HG03108 (cell line): ENCODE data around the gene TTLL9.

Experiments
- ATAC-seq: cut with Tn5 transposase; IDR thresholded peaks from one replicate; pipeline ENCODE4 v1.9.1; 2021; ENCODE audit warnings: moderate library complexity; ENCODE audit not compliant: unreplicated experiment

Gene TTLL9

DNA sequence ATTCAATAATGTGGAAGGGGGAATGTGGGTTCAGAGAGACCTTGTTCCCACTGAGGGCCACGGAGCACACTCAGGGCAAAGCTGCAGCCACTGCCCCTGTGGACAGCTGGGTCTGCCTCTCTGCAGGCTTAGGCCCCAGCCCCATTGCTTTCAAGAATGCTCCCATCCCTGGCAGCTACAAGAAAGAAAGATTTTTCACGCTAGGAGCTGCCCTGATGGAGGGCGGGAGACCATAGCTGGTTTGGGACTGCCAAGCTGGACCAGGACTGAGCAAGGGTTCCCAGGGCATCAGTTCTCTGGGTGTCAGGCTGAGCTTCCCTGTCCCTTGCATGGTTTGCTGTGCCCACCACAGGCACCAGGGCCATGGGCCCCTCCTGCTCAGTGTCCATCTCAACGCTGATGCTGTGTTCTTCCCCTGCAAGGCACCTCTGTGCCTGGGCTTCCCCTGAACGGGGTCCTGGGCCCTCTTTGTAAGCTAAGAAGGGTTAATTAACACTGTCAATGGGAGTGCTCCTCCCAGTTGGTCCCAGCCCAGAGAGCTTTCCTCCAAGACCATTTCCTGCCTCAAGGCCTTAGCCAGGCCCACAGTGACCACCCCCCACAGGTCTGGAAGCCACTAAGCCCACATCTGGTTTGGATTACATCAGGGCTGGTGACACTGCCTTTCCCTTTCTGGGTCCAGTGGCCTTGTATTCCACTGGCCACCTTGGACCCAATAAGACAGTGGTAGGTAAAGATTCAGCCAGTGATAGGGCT, 33.4 kb upstream of the TTLL9 start:
- no peak for ATAC-seq

DNA sequence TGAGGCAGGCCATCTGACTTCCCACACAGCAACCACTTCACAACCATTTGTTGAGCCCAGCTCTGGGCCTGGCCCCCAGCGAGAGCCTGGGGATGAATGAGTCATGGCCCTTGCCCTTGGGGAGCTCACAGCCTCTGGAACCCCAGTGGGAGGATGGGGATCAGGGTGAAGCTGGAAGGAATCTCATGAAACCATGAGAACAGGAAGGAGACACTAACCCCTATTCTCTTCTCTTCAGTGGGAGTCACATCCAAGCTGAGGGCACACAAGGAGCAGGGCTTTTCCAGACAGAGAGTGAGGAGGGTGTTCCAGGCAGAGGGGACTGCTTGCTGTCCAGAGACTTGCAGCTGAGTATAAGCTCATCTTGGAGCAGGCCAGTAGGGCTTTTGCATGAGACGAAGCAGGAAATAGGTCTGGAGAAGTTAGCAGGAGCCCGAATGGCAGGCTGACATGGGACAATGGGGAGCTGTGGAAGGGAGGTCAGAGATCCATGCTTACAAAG, 32.5 kb upstream of the TTLL9 start:
- no peak for ATAC-seq

DNA sequence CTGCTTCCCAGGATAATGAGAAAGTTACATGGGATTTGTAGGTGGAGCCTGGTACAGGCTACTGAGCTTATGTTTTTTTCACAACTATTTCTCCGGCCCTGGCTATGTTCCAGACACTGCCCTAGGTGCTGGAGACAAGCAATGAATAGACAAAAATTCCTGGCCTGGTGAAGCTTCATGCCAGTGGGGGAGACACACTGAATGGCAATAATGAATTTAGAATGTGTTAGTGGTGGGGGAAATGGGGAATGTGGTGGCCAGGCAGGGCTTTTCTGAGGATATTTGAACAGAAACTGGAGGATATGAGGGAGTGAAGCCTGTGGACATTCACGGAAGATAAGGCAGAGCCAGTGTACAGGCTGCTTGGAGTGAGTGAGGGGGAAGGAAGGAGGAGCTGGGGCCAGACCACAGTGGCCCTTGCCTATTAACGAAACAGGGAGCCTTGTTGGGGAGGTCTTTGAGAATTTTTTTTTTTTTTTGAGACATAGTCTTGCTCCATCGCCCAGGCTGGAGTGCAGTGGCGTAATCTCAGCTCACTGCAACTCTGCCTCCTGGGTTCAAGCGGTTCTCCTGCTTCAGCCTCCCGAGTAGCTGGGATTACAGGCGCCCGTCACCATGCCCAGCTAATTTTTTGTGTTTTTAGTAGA, 31.7 kb upstream of the TTLL9 start:
- ATAC-seq, result no peak

DNA sequence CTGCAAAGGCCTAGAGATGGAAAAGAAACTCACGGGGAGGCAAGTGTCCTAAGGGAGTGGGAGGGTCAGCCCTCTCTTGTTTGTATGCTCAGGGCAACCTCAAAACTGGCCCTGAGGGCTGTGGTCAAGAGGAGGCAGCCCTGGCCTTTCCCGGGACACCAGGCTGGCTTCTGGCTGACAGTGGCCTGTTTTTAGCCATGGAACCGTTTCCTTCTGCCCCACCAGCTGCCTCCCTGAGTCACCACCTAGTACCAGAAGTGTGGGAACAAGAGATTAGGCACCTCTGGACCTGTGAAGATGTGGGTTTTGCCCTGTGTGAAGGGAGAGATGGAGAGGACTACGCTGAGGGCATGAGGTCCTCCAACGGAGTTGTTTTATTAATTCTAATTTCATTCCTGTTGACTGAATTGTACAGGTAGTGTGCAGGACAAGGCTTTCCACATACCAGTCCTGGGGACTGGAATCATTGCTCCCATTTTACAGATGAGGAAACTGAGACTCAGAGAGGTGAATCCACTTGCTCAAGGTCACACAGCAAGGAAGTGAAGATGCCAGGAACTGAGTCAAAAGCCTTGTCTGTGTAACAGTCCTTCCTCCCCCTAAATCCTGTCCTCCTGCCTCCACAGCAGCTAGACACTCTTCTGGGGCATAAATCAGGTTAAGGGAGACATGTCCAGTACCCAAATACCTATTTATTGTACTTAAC, 30.5 kb upstream of the TTLL9 start:
- ATAC-seq, result no peak

DNA sequence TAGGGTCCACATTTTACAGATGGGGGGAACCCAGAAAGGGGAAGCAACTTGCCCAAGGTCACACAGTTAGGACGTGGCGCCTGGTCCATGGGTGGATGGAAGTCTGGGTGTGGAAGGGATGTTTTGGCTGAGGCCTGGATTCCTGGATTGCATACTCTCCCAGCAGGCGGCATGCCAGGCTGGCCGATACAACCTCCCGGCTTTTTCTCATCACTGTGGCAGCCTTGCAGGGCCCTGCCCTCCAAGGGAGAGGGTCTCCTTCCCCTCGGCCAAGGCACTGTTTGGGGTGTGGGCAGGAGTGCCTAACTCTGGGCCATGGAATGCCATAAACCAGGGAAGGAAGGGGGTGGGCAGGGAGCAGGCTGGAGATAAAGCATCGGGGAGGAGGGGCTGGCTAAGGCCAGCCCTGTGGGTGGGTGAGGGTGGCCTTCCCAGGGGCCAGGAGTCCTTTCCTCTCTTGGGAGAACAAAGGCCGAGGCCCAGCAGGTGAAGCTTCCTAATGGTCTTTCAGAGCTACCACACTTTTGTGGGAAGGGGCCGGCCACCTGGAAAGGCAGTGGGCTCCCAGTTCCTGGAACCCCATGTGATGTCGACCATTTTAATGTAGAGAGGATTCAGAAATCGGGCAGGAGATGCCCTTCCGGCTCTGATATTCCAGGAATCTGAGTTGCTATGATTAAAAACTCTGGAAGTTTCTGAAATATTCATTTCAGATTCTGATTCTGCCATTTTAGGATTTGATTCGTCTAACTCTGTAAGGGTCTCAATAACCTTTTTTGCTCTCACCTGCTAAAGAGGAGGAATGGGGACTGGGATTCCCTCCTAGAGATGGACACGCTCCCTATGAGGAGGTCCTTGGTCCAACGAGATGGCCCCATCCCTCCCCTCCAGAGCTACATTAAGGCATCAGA, 29.3 kb upstream of the TTLL9 start:
- ATAC-seq, result no peak

DNA sequence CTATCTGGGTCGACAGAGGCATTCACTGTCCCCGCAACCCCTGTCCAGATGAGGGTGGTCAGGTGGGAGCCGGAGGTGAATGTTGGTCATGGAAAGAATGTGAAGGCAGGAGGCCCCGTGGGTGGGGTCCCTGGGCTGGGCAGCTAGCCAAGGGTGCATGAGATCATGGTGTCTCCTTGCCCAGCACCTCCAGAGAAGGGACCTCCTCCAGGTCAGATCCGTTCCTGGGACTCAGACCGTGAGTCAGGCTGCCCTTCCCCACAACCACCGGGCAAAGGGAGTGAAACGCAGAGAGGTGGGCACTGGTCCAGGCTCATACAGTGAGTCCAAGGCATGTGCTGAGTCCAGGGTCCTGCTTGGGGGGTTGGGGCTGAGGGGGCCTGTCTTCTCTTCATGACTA, 28.5 kb upstream of the TTLL9 start:
- ATAC-seq, result no peak

DNA sequence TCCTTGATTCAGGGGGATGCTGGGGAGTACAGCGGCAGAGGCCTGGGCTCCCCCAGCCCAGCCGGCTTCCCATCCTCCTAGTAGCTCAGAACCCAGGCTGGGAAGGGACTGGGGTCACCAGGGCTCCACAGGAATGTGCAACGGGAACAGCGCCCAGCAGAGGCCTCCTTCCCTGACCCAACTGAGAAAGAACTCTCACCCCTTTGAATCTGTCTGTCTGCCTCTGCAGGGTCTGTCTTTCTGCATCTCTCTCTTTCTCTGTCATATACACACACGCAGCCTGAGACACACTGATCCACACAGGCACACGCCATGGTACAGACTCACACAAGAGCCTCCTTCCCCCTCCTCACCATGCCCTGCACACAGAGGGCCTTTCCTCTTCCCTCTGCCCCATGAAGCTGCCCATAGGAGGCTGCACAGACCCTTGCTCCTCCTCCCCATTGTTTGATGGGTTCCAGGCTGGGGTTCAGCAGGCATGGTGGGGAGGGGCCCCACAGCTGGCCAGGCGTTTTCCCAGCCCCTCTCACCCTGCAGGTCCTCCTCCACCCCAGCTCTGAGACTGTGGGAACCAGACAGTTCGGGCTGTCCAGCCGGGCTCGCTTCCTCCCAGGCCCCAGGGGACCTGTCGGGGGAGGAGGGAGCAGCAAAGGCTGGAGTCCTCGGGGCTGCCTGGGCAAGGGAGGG, 27.8 kb upstream of the TTLL9 start:
- ATAC-seq, result no peak

DNA sequence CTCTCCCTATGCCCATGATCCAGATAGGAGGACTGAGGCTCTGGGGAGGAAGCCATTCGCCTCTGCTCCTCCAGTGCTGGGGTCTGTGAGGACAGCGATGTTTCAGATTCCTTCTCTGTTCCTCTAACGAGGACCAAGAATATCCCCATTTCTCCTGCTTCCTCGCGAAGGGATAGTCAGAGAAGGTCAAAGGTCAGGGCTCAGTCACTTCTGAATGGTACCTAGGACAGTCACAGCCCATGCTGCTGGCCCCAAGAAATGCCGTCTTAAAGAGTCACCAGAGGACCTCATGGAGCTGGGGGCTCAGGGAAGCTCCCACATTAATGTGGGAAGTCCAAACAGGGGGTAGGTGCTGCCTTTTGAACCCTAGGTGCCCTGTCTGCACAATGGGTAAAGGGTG, 27.1 kb upstream of the TTLL9 start:
- no peak for ATAC-seq

DNA sequence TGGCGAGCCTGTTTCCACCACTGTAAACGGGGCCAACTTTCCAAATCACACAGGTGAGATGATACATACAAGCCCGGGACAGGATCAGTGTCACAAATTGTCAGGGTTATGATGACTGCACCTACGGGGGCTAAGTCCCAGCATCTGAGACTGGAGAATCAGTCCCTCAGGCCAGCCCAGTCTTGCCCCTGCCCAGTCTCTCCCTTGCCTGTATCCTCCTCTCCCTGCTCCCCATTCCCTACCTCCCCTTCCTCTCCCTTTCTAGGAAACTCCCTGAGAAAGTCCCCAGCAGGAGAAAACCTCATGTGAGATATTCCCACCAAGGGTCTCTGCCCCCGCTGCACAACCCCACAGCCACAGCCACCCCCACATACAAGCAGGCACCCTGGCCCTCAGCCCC, 26.6 kb upstream of the TTLL9 start:
- no peak for ATAC-seq

DNA sequence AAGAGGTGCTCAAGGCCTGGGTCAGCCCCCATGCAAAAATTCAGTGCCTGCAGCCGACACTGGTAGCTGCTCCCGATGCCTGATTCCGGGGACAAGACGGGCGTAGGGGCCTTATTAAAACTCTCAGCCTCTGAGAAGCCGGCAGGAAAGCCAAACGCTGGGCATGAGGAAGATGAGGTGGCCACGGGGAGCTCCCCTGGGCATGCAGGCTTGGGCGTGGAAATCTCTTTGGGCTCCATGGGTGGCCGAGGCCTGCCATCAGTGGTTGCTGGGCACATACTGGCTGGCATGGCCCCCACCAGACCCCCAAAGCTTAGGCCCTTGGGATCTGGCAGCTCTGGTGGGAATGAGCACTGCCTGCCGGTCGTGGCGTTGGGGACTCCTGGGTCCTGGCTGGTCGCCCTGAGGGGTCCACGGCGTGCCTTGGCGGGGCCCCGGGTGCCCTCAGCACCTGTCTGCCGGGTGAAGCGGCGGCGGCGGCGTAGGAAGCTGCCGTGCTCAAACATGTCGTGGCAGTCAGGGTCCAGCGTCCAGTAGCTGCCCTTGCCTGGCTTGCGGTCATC, 25.6 kb upstream of the TTLL9 start:
- ATAC-seq, result no peak

DNA sequence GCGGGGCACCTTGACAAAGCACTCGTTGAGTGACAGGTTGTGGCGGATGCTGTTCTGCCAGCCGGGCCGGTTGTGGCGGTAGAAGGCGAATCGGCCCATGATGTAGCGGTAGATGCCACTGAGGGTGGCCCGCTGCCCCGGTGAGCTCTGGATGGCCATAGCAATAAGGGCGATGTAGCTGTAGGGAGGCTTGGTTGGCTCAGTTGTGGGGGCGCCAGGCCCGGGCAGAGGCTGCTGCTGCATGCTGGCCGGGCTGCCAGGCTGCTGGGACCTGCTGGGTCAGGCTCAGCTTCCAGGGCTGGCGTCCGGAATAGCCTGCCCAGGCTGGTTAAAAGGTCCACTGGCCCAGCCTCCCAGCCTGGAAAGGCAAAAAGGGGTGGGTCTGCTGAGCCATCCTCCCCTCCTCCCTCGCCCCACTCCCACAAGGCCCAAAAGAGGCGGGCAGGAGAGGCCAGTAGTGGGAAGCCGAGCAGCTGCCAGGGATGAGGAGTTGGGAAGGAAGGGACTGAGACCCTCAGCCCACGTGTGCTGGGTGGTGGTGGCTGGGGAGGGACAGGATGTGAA, 25.1 kb upstream of the TTLL9 start, which contains the start of gene FOXS1:
TSS of gene FOXS1 (minus strand) at position 305 of the 564 bp plus-strand sequence. CDS start at position 243, 62 bp downstream.
- no peak for ATAC-seq

DNA sequence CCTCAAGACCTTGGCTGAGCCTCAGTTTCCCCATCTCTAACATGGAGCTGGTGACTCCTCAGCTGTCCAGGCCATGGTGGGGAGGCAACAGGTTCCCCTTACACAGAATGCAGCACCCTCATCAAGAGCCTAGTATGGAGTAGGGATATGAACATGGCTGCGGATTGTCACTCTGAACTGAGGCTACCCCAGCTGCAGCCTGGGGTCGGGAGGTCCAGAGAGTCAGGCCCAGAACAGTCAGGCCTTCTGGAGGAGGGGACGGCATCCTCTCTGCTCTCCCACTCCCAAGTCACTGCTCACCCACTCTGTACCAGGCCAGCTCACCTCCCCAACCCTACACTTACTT, 23.7 kb upstream of the TTLL9 start:
- ATAC-seq, result no peak

DNA sequence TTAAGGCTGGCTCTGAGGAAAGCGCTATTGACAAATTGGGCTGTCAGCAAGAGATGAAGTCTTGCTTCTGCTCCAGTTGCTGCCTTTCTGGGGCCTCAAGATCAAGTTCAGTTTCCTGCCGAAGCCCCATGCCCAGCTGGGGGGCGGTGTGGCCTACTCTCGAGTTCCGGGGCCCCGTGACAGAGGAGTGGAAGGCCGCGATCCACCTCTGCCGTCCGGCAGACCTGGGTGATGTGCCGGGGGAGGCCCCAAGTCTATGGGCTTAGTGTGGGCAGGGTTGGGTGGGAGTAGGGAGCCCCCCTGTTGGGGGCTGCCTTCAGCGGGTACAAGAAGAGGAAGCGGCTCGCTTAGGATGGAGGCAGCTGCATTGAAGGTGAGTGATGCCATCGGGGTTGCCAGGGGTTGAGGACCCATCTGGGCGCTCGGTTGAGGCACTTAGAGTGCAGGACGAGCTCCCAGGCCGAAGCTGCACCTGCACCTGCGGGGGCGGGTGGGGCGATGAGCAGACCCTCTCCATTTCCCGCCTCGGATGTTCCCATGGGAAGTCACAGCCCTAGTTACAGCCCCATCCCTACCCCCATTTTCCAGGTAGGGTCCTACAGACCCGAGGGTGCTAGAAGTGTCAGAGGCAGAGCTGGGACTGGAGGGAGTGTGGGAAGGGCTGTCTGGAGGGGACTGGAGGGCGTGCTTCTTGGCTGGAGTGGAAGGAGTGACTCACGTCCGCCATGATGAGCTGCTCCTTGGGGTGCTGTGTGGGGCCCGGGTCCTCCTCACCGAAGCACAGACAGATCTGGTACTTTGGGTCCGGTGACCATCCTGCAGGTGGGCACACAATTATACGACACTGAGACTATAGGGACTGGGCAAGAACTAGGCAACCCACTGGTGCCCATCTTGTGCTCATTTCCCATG, 22.1 kb upstream of the TTLL9 start:
- ATAC-seq, result no peak

DNA sequence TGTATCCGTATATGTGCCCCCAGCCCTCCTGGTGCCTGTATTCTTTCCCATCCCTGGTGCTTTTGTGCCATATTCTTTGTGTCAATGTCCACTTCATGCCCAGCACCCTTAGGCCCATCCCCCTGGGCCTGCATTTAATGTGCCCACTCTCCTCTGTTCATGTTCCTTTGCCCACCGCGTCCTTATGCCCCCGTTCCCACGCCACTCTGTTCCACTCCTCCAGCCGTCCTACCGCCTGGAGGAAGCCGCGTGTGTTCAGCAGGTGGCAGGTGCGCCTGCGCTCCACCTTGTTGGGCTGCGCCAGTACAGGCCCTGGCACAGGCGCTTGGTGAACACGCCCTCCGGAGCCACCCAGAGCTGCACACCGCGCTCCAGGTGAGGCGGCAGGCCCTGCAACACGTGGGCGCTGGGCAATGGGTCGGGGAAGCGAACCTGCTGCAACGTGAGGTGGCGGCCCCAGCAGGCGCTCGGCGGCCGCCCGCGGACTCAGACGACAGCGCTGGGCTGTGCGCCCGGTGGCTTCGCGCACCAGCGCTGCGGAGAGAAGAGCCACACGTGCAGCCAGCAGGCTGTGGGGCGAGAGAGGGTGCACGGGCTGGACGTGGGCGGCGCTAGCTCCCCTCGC, 21.0 kb upstream of the TTLL9 start:
- ATAC-seq, result no peak

DNA sequence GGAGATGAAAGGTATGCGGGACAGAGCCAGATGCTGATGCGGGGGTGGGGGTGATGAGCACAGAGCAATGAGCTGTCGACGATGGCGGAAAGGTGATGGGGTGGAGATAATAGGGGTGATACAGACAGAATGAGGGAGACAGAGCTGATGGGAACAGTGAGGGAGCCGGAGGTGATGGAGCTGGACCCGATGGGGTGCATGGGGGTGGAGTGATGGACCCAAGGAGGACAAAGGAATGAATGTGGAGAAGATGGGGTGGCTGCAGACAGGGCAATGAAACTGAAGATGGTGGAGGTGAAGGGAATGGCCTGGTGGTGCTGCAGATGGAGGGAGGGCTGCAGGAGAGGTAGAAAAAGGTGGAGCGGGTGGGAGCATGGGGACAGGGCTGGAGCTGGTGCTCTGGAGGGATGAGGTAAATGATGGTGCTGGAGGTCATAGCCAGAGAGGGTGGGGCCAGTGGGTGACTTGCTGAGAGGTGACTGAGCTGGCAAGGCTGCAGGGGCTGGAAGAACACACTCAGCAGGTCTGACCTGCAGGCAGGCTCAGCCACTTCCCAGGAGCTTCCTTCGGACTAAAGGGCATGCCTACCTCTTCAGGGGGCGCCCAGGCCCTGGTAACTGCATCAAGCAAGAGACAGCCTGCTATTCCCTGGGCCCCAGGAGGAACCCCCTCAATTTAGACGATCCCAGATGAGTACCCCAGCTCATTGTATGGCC, 19.0 kb upstream of the TTLL9 start:
- ATAC-seq, result no peak

DNA sequence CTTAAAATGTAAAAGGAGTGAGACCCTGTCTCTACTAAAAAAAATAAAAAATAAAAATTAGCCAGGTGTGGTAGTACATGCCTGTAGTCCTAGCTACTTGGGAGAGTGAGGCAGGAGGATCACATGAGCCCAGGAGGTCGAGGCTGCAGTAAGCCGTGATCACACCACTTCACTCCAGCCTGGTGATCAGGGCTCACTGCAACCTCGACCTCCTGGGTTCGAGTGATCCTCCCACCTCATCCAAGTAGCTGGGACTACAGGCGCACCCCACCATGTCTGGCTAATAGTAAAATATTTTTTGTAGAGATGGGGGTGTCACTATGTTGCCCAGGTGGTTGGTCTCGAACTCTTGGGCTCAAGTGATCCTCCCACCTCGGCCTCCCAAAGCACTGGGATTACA, 17.0 kb upstream of the TTLL9 start:
- no peak for ATAC-seq

DNA sequence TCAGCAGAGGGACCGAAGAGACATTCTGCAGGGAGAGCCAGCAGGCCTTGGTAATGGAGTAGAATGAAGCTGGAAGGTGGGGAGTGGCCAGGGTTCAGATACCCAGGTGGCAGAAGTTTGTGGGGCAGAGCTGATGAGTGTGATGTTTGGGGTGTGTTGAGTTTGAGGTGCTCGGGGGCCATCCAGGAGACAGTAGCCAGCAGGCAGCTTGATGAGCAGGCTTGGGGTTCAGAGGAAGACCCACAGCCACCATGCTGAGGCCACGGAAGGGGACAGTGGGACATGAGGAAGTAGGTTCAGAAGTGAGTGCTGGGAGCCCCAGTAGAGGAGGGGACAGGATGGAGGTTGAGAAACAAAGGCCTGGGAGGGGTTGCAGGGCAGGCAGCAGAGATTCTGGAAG, 13.9 kb upstream of the TTLL9 start:
- ATAC-seq, result no peak
